Measurements from ENCODE around the gene PGLYRP1. TPM values are rescaled to one million over a fixed set of nuclear protein-coding genes. Genes with fewer than 3 reads are reported as not detected.

The PGLYRP1 gene
- total RNA-seq, 2 experiments from 2014 or later: not detected

- H3K4me1 Mint-ChIP-seq (ENCODE audit: low read depth): peaks cover 18% of the 10 kb centered on the region
- peaks cover 32% of the 10 kb centered on the region for H3K27me3 Mint-ChIP-seq
- no peak for DNase-seq
- H3K4me3 Mint-ChIP-seq: no peak overlapping the region
- peaks cover 10% of the 10 kb centered on the region for H3K4me1 ChIP-seq (ENCODE audit: insufficient read depth, low read length)
- no peak for ATAC-seq (ENCODE audit: poor library complexity)
- no peaks in the 10 kb centered on the region for H3K9me3 ChIP-seq (ENCODE audit: control insufficient read depth in 1 of 2, insufficient read depth in 1 of 2, low read length in 2 of 2)
- H3K27me3 ChIP-seq (ENCODE audit: control insufficient read depth in 1 of 2, insufficient read depth in 2 of 2, low read length in 2 of 2): peaks cover 6 to 18% of the 10 kb centered on the region in 2 experiments
- intact Hi-C loops (cut with DNase I, micrococcal nuclease): no loop called here
- no peaks in the 10 kb centered on the region for H3K36me3 ChIP-seq (ENCODE audit: insufficient read depth, low read length)
- H3K9me3 Mint-ChIP-seq: no peaks in the 10 kb centered on the region
- CTCF ChIA-PET: no interaction called here
- no peaks in the 10 kb centered on the region for H3K36me3 Mint-ChIP-seq (ENCODE audit: low read depth)
- no peak for TF ChIP-seq CTCF (IDR thresholded peaks at IDR 0.05)
- H3K27ac Mint-ChIP-seq: no peak overlapping the region
- no peak overlapping the region for H3K4me3 ChIP-seq (ENCODE audit: low read length)
- POLR2A ChIA-PET: no interaction called here
- no peak overlapping the region for H3K27ac ChIP-seq (ENCODE audit: low read depth in 1 of 2, low read length in 2 of 2)
Measured at GRCh38 chr19:46023311-46023779, 492 bp upstream of the PGLYRP1 start.

GRCh38 chr19:46022061-46022430 lies 807 bp downstream of the PGLYRP1 start:
- no peak for TF ChIP-seq CTCF (IDR thresholded peaks at IDR 0.05)
- H3K27ac Mint-ChIP-seq: no peak overlapping the region
- peak overlapping the region; percentile 45 for H3K4me3 Mint-ChIP-seq

GRCh38 chr19:46021531-46022041 lies 1.3 kb downstream of the PGLYRP1 start:
- H3K4me3 Mint-ChIP-seq: peak overlapping the region; percentile 45
- Histone ChIP-seq H3K27ac (ENCODE audit: low read depth in 1 of 2, low read length in 2 of 2) (no peak overlapping the region), H3K4me3 (ENCODE audit: low read length) (no peak overlapping the region), H3K4me1 (ENCODE audit: insufficient read depth, low read length) (peaks cover 13% of the 10 kb centered on the region), H3K9me3 (ENCODE audit: control insufficient read depth in 1 of 2, insufficient read depth in 1 of 2, low read length in 2 of 2) (no peaks in the 10 kb centered on the region), H3K36me3 (ENCODE audit: insufficient read depth, low read length) (no peaks in the 10 kb centered on the region), H3K27me3 (ENCODE audit: control insufficient read depth in 1 of 2, insufficient read depth in 2 of 2, low read length in 2 of 2) (peaks cover 6 to 15% of the 10 kb centered on the region in 2 experiments)
- H3K9me3 Mint-ChIP-seq: no peaks in the 10 kb centered on the region
- TF ChIP-seq CTCF (IDR thresholded peaks at IDR 0.05): no peak
- H3K27me3 Mint-ChIP-seq: peaks cover 29% of the 10 kb centered on the region
- H3K4me1 Mint-ChIP-seq (ENCODE audit: low read depth): peaks cover 18% of the 10 kb centered on the region
- ChIA-PET CTCF (no interaction called here), POLR2A (no interaction called here)
- DNase-seq (no peak), ATAC-seq (ENCODE audit: poor library complexity) (no peak)
- intact Hi-C loops (cut with DNase I, micrococcal nuclease): no loop called here
- H3K27ac Mint-ChIP-seq: no peak overlapping the region
- no peaks in the 10 kb centered on the region for H3K36me3 Mint-ChIP-seq (ENCODE audit: low read depth)

More at GRCh38 chr19:46022061-46022430, 807 bp downstream of the PGLYRP1 start:
- Mint-ChIP-seq H3K9me3 (no peaks in the 10 kb centered on the region), H3K27me3 (peaks cover 32% of the 10 kb centered on the region), H3K4me1 (ENCODE audit: low read depth) (peaks cover 19% of the 10 kb centered on the region), H3K36me3 (ENCODE audit: low read depth) (no peaks in the 10 kb centered on the region)
- DNase-seq (no peak), ATAC-seq (ENCODE audit: poor library complexity) (no peak)
- H3K4me1 ChIP-seq (ENCODE audit: insufficient read depth, low read length): peaks cover 12% of the 10 kb centered on the region
- ChIA-PET POLR2A (no interaction called here), CTCF (no interaction called here)
- H3K27ac ChIP-seq (ENCODE audit: low read depth in 1 of 2, low read length in 2 of 2): no peak overlapping the region
- no peak overlapping the region for H3K4me3 ChIP-seq (ENCODE audit: low read length)
- intact Hi-C loops (cut with DNase I, micrococcal nuclease): no loop called here
- peaks cover 6 to 15% of the 10 kb centered on the region in 2 experiments for H3K27me3 ChIP-seq (ENCODE audit: control insufficient read depth in 1 of 2, insufficient read depth in 2 of 2, low read length in 2 of 2)
- H3K9me3 ChIP-seq (ENCODE audit: control insufficient read depth in 1 of 2, insufficient read depth in 1 of 2, low read length in 2 of 2): no peaks in the 10 kb centered on the region
- no peaks in the 10 kb centered on the region for H3K36me3 ChIP-seq (ENCODE audit: insufficient read depth, low read length)
